Neural cell (in vitro differentiated cells): ENCODE data around the gene SLC39A13. TPM values are rescaled to one million over a fixed set of nuclear protein-coding genes. Genes with fewer than 3 reads are reported as not detected.

ENCODE experiments used
- H2AFZ ChIP-seq: fragments of 200-600, 300-800 bp; sonication (generic), shearing (Covaris generic); 2 replicates; pipeline ENCODE4 v1.6.0; 2014; ENCODE audit warnings: low read depth, mild to moderate bottlenecking, antibody characterized with exemption, low read length, moderate library complexity
- H3F3A ChIP-seq: fragments of 200-600 bp; shearing (Covaris generic); 2 replicates; pipeline ENCODE4 v1.6.1; 2016; ENCODE audit warnings: mild to moderate bottlenecking, moderate library complexity, mixed read lengths, antibody characterized with exemption, low read length; ENCODE audit not compliant: insufficient read depth, poor library complexity, severe bottlenecking
- H3K27ac ChIP-seq: fragments of 200-600, 300-800 bp; sonication (generic), shearing (Covaris generic); 2 replicates; pipeline ENCODE4 v1.5.1; 2014; ENCODE audit warnings: mild to moderate bottlenecking, low read length, moderate library complexity
- H3K27me3 ChIP-seq: fragments of 300-800, 200-600 bp; sonication (generic), shearing (Covaris generic); 2 replicates; pipeline ENCODE4 v1.6.0; 2014; ENCODE audit warnings: mild to moderate bottlenecking, low read depth, low read length, moderate library complexity; ENCODE audit not compliant: insufficient read depth
- H3K36me3 ChIP-seq: fragments of 300-800, 200-600 bp; sonication (generic), shearing (Covaris generic); 2 replicates; pipeline ENCODE4 v1.5.1; 2014; ENCODE audit warnings: mild to moderate bottlenecking, antibody characterized with exemption, low read length, moderate library complexity; ENCODE audit not compliant: insufficient read depth
- H3K4me2 ChIP-seq: fragments of 300-800, 200-600 bp; sonication (generic), shearing (Covaris generic); 2 replicates; pipeline ENCODE4 v1.6.0; 2014; ENCODE audit warnings: mild to moderate bottlenecking, low read length
- H3K4me3 ChIP-seq: fragments of 300-800, 200-600 bp; sonication (generic), shearing (Covaris generic); 2 replicates; pipeline ENCODE4 v1.5.1; 2014; ENCODE audit warnings: mild to moderate bottlenecking, low read length, moderate library complexity
- H3K79me2 ChIP-seq: fragments of 200-600 bp; shearing (Covaris generic); replicated peaks from 2 replicates; pipeline ENCODE4 v1.6.0; 2014; ENCODE audit warnings: mild to moderate bottlenecking, low read length, moderate library complexity; ENCODE audit not compliant: insufficient read depth
- H3K9ac ChIP-seq: fragments of 300-800, 200-600 bp; sonication (generic), shearing (Covaris generic); 2 replicates; pipeline ENCODE4 v1.6.1; 2016; ENCODE audit warnings: mild to moderate bottlenecking, low read length, mixed read lengths
- H3K9me2 ChIP-seq: fragments of 200-600 bp; shearing (Covaris generic); 2 replicates; pipeline ENCODE4 v1.6.1; 2016; ENCODE audit warnings: mild to moderate bottlenecking, low read length, mixed read lengths; ENCODE audit not compliant: insufficient read depth
- H3K9me3 ChIP-seq: fragments of 200-600, 300-800 bp; sonication (generic), shearing (Covaris generic); 2 replicates; pipeline ENCODE4 v1.6.1; 2016; ENCODE audit warnings: mild to moderate bottlenecking, mixed run types, low read length, moderate library complexity, mixed read lengths
- H4K20me1 ChIP-seq: fragments of 200-600 bp; shearing (Covaris generic); 2 replicates; pipeline ENCODE4 v1.6.1; 2016; ENCODE audit warnings: mild to moderate bottlenecking, mixed run types; ENCODE audit not compliant: insufficient read depth
- CTCF ChIP-seq: fragments of 450-650 bp; IDR thresholded peaks from 2 replicates; pipeline ENCODE4 v1.5.1; 2014; ENCODE audit warnings: antibody characterized with exemption, mild to moderate bottlenecking, moderate library complexity; ENCODE audit not compliant: poor library complexity, severe bottlenecking
- EP300 ChIP-seq: fragments of 450-650 bp; conservative IDR thresholded peaks from 2 replicates; pipeline ENCODE4 v1.6.1; 2014; ENCODE audit warnings: antibody characterized with exemption, mild to moderate bottlenecking, moderate library complexity; ENCODE audit not compliant: poor library complexity, severe bottlenecking
- EZH2 ChIP-seq: fragments of 200-600, 300-800 bp; shearing (Covaris generic), sonication (generic); IDR thresholded peaks from 2 replicates; pipeline ENCODE4 v1.6.1; 2014; ENCODE audit warnings: antibody characterized with exemption, low read length, borderline replicate concordance, mild to moderate bottlenecking; ENCODE audit not compliant: insufficient read depth, poor library complexity, severe bottlenecking
- MXI1 ChIP-seq: fragments of 450-650 bp; conservative IDR thresholded peaks from 2 replicates; pipeline ENCODE4 v1.6.1; 2014; ENCODE audit warnings: antibody characterized with exemption, mild to moderate bottlenecking; ENCODE audit not compliant: poor library complexity, severe bottlenecking
- POLR2AphosphoS5 ChIP-seq: IDR thresholded peaks from 2 replicates; pipeline ENCODE4 v1.6.1; 2012
- RAD21 ChIP-seq: fragments of 450-650 bp; conservative IDR thresholded peaks from 2 replicates; pipeline ENCODE4 v1.6.1; 2014; ENCODE audit warnings: antibody characterized with exemption, mild to moderate bottlenecking, moderate library complexity
- REST ChIP-seq: IDR thresholded peaks from 2 replicates; pipeline ENCODE4 v1.6.1; 2012; ENCODE audit warnings: borderline replicate concordance
- SMC3 ChIP-seq: fragments of 450-650 bp; conservative IDR thresholded peaks from 2 replicates; pipeline ENCODE4 v1.6.1; 2014; ENCODE audit warnings: antibody characterized with exemption, mild to moderate bottlenecking, moderate library complexity; ENCODE audit not compliant: poor library complexity
- TAF1 ChIP-seq: IDR thresholded peaks from 2 replicates; pipeline ENCODE4 v1.6.1; 2012; ENCODE audit warnings: low read depth
- polyA plus RNA-seq: library from polyadenylated mRNA; depleted of rRNA; stranded (reverse); fragments of >200 nt; gene quantifications from 2 replicates; pipeline ENCODE4 v1.2.3, GENCODE V29; 2014

Gene SLC39A13
- polyA plus RNA-seq, 1 donor from 2014 or later, result 48.0 TPM

GRCh38 chr11:47392546-47393162 lies 15.7 kb upstream of the SLC39A13 start:
- TF ChIP-seq POLR2AphosphoS5 (no peak), TAF1 (no peak), CTCF (no peak), MXI1 (no peak)
- Histone ChIP-seq H4K20me1 (no peaks in the 10 kb centered on the region), H3K9me2 (no peaks in the 10 kb centered on the region), H3K27ac (no peak overlapping the region), H3K27me3 (no peaks in the 10 kb centered on the region), H3K4me2 (no peak overlapping the region), H3K79me2 (no peaks in the 10 kb centered on the region), H3F3A (no peaks in the 10 kb centered on the region), H3K9me3 (no peaks in the 10 kb centered on the region), H2AFZ (no peak overlapping the region), H3K36me3 (no peaks in the 10 kb centered on the region), H3K9ac (no peak overlapping the region), H3K4me3 (no peak overlapping the region)

- H3K27ac ChIP-seq, result no peak overlapping the region
- H4K20me1 ChIP-seq, result no peaks in the 10 kb centered on the region
- H3K36me3 ChIP-seq, result no peaks in the 10 kb centered on the region
- no peak overlapping the region for H3K4me3 ChIP-seq
- H3F3A ChIP-seq, result no peaks in the 10 kb centered on the region
- no peak overlapping the region for H2AFZ ChIP-seq
- no peaks in the 10 kb centered on the region for H3K27me3 ChIP-seq
- no peak overlapping the region for H3K4me2 ChIP-seq
- H3K79me2 ChIP-seq, result no peaks in the 10 kb centered on the region
- no peaks in the 10 kb centered on the region for H3K9me3 ChIP-seq
- H3K9me2 ChIP-seq, result no peaks in the 10 kb centered on the region
- TF ChIP-seq TAF1, result no peak
- H3K9ac ChIP-seq, result no peak overlapping the region
Measured at GRCh38 chr11:47393163-47394049, 15.0 kb upstream of the SLC39A13 start.

GRCh38 chr11:47394050-47394321 lies 14.4 kb upstream of the SLC39A13 start:
- TF ChIP-seq MXI1 (no peak), SMC3 (no peak), TAF1 (no peak), EP300 (no peak), RAD21 (no peak), CTCF (no peak), EZH2 (no peak), POLR2AphosphoS5 (no peak), REST (no peak)
- Histone ChIP-seq H3K9me2 (no peaks in the 10 kb centered on the region), H3F3A (no peaks in the 10 kb centered on the region), H3K9me3 (no peaks in the 10 kb centered on the region), H4K20me1 (no peaks in the 10 kb centered on the region), H3K36me3 (no peaks in the 10 kb centered on the region), H3K27me3 (no peaks in the 10 kb centered on the region), H3K27ac (no peak overlapping the region), H3K79me2 (no peaks in the 10 kb centered on the region), H2AFZ (no peak overlapping the region), H3K4me3 (no peak overlapping the region), H3K4me2 (no peak overlapping the region), H3K9ac (no peak overlapping the region)
